Fibroblast of upper back skin (primary cell): ENCODE results near the gene ZNF516.

ENCODE experiments used
- DNase-seq: peaks from one replicate; pipeline ENCODE4 v3.0.0-alpha.2; 2013

ZNF516 gene

GRCh38 chr18:76361219-76361618 lies 133.8 kb downstream of the ZNF516 start:
- no peak for DNase-seq

- DNase-seq: no peak
Measured at GRCh38 chr18:76359909-76360308, 135.1 kb downstream of the ZNF516 start.

DNA sequence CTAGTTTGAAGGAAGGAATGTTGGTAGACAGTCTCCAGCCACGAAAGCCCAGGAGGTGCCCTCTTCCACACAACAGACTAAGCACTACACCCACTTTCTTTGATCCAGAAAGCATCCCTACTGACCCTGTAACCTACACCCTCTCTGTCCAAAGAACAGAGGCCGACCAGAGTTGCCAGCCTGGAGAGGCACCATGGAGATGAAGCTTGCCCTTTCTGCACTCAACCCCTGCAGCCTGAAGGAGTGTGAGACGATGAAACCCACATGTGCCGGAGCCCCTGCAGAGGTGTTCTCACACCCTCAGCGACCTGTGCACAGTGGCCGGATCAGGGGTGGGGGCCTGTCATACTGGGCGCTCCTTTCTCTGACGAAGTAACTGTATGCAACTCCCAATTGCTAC lies 136.3 kb downstream of the ZNF516 start:
- no peak for DNase-seq

DNA sequence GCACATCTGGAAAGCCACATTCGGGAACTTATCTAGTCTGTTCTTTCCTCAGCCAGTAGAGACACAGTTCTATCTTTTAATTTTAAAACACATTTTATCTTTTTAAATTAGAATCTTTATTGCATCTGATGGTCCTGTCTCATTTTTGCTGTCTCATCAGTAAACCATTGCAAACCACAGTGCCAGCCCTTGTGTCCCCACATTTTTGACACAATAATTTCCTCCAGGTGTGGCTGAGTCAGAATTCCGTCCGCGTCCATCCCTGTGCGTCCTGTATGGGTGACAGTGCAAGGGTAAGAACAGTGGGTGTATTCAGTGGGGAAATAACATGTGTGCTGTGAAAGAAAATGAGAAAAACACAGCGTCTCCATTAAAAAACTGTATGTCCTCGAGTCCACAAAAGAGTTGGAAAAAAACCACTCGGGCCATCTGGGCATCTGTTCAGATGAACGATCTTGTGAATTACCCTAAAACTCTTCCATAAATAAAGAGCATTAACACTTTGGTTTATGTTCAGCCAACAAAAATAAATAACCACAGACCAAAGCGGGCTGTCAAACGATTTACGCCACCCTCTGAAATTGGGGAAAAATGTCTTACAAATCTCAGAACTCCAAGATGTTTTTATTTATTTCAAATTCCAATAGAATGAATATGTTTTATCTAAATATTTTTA lies 137.3 kb downstream of the ZNF516 start:
- no peak for DNase-seq

- DNase-seq: no peak
Measured at GRCh38 chr18:76357174-76357573, 137.9 kb downstream of the ZNF516 start.

DNA sequence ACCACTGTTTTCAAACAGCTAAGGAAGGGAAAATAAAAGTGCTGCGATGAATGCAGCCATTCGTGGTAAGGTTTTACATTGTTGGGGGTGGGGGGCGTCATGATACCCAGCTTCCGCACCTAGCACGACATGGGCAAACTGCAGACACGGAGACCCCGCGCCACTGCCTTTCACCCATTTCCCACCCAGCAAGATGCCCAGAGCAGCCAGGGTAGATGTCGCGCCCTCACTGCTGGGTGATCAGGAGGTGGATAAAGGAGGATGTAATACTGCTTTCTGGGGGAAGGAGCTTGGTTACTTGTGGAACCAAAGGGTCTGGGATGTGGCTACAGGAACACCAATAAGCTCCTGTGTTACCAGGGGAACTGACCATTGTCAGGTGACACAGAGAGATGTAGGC lies 138.4 kb downstream of the ZNF516 start:
- DNase-seq: no peak

DNA sequence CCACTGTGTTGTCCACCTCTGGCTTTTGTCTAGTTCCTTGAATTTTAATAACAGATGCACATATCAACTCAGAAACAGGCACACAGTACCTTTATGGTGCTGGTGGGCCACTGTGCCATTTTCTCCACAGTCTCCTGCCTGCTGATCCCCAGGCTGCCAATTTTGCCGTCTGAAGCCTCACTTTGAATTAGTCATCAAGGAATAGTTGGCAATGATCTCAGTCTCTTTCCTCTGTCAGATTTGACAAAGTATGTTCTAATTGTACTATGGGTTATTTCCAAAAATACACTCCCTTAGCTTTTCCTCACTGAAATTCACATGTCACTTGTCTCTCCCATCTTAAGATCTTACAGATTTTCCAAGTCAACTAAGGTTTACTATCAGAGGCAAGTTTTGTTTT lies 140.7 kb downstream of the ZNF516 start:
- peak; percentile 75 for DNase-seq

- DNase-seq: no peak
Measured at GRCh38 chr18:76353500-76353899, 141.5 kb downstream of the ZNF516 start.

DNA sequence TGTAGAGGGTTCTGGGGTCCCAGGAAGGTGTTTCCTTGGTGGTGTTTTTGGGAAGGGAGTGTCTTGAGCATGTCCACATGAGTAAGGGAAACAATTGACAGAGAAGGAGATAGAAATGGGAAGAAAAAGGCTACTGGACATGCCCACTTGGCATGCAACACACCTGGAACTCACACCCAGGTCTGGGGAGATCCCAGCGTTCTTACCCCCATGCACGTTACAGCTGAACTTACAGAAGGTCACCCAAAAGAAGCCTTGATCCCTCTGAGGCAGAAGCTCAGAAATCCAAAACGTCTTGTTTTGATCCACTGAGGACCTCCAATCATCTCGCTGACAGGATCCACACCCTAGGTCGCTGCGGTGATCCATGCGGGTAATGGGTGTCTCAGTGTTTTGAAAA lies 142.0 kb downstream of the ZNF516 start:
- DNase-seq: no peak

- peak; percentile 75 for DNase-seq
Measured at GRCh38 chr18:76351961-76352581, 143.0 kb downstream of the ZNF516 start.

DNA sequence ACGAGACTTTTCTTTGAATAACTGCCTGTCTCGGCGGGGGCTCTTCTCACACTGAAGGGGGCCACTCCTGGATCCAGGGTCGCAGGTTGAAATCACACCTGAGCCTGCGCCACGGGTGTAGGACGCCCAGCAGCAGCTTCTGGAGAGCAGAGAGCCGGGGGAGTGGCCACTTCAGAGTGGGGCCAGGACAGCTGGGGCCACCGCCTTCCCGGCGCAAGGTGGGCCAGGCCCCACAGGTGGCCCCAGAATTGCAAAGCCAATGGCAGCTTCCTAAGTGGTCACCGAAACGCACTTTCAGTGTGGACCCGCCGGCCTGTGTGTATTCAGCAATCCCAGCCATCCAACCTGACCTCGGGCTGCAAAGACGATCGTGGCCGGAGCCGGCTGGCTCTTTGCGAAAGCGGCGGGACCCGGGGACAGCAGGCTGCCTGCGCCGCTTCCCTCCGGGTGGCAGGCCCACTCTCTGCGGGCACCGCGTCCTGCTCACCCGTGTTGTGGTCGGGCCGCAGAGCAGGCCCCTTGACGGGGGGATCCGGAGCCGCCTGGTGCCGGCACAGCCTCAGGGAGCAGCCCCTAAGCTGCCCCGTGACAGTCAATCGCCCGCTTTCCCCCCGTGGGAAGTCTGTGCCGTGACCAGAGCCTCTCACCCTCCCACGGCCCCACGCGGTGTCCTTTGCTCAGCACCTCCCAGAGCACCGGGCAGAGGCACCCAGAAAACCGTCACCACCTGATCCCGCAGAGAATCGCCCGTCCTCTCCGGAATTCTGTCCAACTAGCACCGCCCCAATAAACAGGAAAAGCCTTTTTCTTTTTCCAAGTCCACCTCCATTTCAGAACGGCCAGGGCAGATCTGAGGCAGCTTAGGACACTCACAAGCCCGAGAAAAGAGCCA lies 144.7 kb downstream of the ZNF516 start:
- no peak for DNase-seq

- peak; percentile 67 for DNase-seq
Measured at GRCh38 chr18:76349067-76349715, 145.9 kb downstream of the ZNF516 start.

GRCh38 chr18:76348267-76349066 lies 146.6 kb downstream of the ZNF516 start:
- DNase-seq: no peak

- DNase-seq: no peak
Measured at GRCh38 chr18:76347341-76347740, 147.7 kb downstream of the ZNF516 start.

DNA sequence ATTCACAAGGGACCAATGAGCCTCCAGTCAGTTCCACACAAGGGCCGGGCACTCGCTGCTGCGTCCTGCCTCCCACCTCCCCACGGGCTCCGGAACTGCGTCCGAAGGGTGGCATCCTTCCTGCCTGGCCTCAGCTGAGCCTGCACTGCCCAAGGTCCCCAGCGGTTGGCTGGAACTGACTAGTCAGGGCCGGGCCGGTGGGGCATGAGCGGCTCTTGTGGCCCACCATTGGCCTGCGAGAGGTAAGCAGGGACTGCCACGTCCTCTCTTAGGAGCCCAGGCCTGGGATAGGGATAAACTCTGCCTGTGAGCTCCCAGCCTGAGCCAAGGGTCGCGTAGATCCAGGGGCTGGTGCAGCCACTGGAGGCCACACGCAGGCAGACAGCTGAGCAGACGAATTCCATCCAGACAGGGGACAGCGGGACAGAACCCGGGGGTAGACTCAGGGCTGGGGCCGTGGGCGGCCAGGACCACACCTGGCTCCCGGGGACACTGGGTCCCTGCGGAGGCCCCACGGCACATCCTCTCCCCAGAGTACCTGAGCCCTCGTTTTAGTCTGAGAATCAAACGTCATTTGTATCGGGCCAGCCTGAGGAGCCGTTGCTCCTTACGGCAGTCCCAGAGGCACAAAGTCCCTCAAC lies 148.4 kb downstream of the ZNF516 start:
- DNase-seq: no peak

DNA sequence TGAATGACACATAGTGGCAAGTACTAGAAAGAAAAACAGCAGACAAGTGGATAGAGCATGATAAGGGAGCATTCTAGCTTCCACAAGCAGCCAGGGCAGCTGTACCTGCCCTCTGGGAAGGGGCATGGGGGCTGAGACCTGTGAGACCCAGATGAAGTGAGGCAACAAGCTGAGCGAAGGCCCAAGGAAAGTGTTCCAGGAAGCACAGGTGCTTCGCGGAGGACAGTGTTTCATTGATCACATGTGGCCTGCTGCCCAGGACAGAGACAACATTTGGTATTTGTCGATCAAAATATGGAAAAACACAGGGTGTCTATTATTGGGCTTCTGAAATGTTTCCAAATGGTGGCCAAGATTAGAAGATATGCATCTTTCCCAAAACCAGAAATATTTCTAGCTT lies 149.1 kb downstream of the ZNF516 start:
- DNase-seq: no peak

DNA sequence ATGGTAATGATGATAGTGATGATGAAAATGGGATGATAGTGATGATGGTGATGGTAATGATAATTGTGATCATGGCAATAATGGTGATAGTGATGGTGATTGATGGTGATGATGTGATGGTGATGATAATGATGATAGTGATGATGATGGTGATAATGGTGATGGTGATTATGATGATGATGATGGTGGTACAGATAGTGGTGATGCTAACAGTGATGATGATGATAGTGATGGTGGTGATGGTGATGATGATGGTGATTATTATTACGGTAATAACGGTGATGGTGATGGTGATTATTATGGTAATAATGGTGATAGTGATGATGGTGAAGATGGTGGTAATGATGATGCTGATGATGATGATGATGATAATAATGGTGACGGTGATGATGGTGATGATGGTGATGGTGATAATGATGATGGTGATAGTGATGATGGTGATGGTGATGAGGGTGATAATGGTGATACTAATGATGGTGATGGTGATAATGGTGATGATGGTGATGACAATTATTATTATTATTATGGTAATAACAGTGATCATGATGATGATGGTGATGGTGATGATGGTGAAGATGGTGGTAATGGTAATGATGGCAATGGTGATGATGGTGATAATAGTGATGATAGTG lies 151.0 kb downstream of the ZNF516 start:
- DNase-seq: no peak

GRCh38 chr18:76340410-76340809 lies 154.6 kb downstream of the ZNF516 start:
- DNase-seq: no peak

DNA sequence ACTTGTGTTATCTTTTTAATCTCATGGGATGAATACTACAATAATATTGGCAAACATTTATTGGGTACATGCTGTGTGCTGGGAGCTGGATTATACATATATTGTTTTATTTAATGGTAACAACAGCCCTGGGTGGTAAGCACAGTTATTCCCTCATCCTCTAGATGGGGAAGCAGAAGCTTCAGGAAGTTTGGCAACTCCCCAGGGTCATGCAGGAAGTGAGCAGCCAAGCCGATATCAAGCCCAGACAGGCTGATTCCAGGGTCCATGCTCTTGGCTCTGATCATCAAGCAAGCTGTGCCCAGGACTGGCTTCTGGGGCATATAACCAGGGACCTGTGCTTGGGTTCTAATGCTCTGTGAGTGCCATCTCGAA lies 155.8 kb downstream of the ZNF516 start:
- no peak for DNase-seq

GRCh38 chr18:76338619-76339245 lies 156.3 kb downstream of the ZNF516 start:
- no peak for DNase-seq

- no peak for DNase-seq
Measured at GRCh38 chr18:76338088-76338487, 157.0 kb downstream of the ZNF516 start.
